ENCODE results near the gene EGFLAM. TPM values are rescaled to one million over a fixed set of nuclear protein-coding genes. Genes with fewer than 3 reads are reported as not detected.

The EGFLAM gene
- total RNA-seq, 1 donor from 2014 or later: 2.1 TPM

GRCh38 chr5:38396766-38397165, 138.4 kb downstream of the EGFLAM start:
- Histone ChIP-seq H3K27me3 (no peaks in the 10 kb centered on the region), H3K4me1 (no peaks in the 10 kb centered on the region), H3K27ac (no peak overlapping the region), H3K36me3 (no peaks in the 10 kb centered on the region), H3K9me3 (no peaks in the 10 kb centered on the region), H3K4me3 (no peak overlapping the region)
- DNase-seq: no peak
- intact Hi-C loops (cut with DNase I): no loop called here
- ATAC-seq: no peak
- TF ChIP-seq CTCF (IDR thresholded peaks at IDR 0.05): no peak

GRCh38 chr5:38400365-38400764, 142.0 kb downstream of the EGFLAM start:
- Histone ChIP-seq H3K27ac (no peak overlapping the region), H3K36me3 (no peaks in the 10 kb centered on the region), H3K4me3 (no peak overlapping the region), H3K9me3 (no peaks in the 10 kb centered on the region), H3K27me3 (no peaks in the 10 kb centered on the region), H3K4me1 (no peaks in the 10 kb centered on the region)
- no peak for DNase-seq
- ATAC-seq: no peak
- no peak for TF ChIP-seq CTCF (IDR thresholded peaks at IDR 0.05)
- intact Hi-C loops (cut with DNase I): no loop called here

- intact Hi-C loops (cut with DNase I): no loop called here
- no peaks in the 10 kb centered on the region for H3K9me3 ChIP-seq
- ATAC-seq: no peak
- H3K4me1 ChIP-seq: no peaks in the 10 kb centered on the region
- no peak overlapping the region for H3K27ac ChIP-seq
- DNase-seq: no peak
- TF ChIP-seq CTCF (IDR thresholded peaks at IDR 0.05): no peak
- H3K27me3 ChIP-seq: no peaks in the 10 kb centered on the region
- H3K36me3 ChIP-seq: no peaks in the 10 kb centered on the region
- H3K4me3 ChIP-seq: no peak overlapping the region
Observed at GRCh38 chr5:38401145-38401544, 142.8 kb downstream of the EGFLAM start.

GRCh38 chr5:38403406-38403805, 145.0 kb downstream of the EGFLAM start:
- H3K36me3 ChIP-seq: no peaks in the 10 kb centered on the region
- ATAC-seq (no peak), DNase-seq (no peak)
- TF ChIP-seq CTCF (IDR thresholded peaks at IDR 0.05): no peak
- H3K4me3 ChIP-seq: no peak overlapping the region
- no peak overlapping the region for H3K27ac ChIP-seq
- intact Hi-C loops (cut with DNase I): no loop called here
- peaks cover 5% of the 10 kb centered on the region for H3K27me3 ChIP-seq
- H3K9me3 ChIP-seq: no peaks in the 10 kb centered on the region
- no peaks in the 10 kb centered on the region for H3K4me1 ChIP-seq

GRCh38 chr5:38403877-38404635, 145.7 kb downstream of the EGFLAM start:
- H3K9me3 ChIP-seq: no peaks in the 10 kb centered on the region
- H3K4me3 ChIP-seq: no peak overlapping the region
- no peak for TF ChIP-seq CTCF (IDR thresholded peaks at IDR 0.05)
- ATAC-seq (no peak), DNase-seq (no peak)
- no peaks in the 10 kb centered on the region for H3K4me1 ChIP-seq
- intact Hi-C loops (cut with DNase I): no loop called here
- H3K27me3 ChIP-seq: peaks cover 5% of the 10 kb centered on the region
- H3K27ac ChIP-seq: no peak overlapping the region
- H3K36me3 ChIP-seq: no peaks in the 10 kb centered on the region
